HepG2 (cell line): ENCODE measurements around the gene CPPED1. TPM values are rescaled to one million over a fixed set of nuclear protein-coding genes. Genes with fewer than 3 reads are reported as not detected.
A peak's percentile ranks its signal among the peaks of the same experiment; 100 is the strongest.

Experiments used
- AGO1 ChIP-seq: fragments of 200-400 bp; formaldehyde crosslinking; IDR thresholded peaks from 2 replicates; pipeline ENCODE4 v1.6.1; 2017; ENCODE audit warnings: mild to moderate bottlenecking, low read depth, low read length, moderate library complexity; ENCODE audit not compliant: poor library complexity, severe bottlenecking
- CCDC6 ChIP-seq: sonication (generic); formaldehyde crosslinking; IDR thresholded peaks from 2 replicates; pipeline ENCODE4 v1.8.1; 2022; ENCODE audit warnings: mild to moderate bottlenecking, missing genetic modification reagents, moderate library complexity
- ESRRA ChIP-seq: sonication (generic); formaldehyde crosslinking; IDR thresholded peaks from 2 replicates; pipeline ENCODE4 v1.5.1; 2020; ENCODE audit warnings: mild to moderate bottlenecking, low read depth, missing genetic modification reagents
- GATA4 ChIP-seq: sonication (generic); IDR thresholded peaks from 2 replicates; pipeline ENCODE4 v1.6.1; 2016; ENCODE audit warnings: antibody characterized with exemption, low read depth, borderline replicate concordance
- HOXA7 ChIP-seq: sonication (generic); formaldehyde crosslinking; IDR thresholded peaks from 2 replicates; pipeline ENCODE4 v1.8.1; 2022; ENCODE audit warnings: mild to moderate bottlenecking, missing genetic modification reagents, moderate library complexity
- MXD3 ChIP-seq: IDR thresholded peaks from 2 replicates; pipeline ENCODE4 v1.6.1; 2016; ENCODE audit warnings: mild to moderate bottlenecking, missing biosample characterization, missing genetic modification reagents
- NBN ChIP-seq: fragments of 450-650 bp; conservative IDR thresholded peaks from 2 replicates; pipeline ENCODE4 v1.6.1; 2017
- NFRKB ChIP-seq: fragments of 450-650 bp; IDR thresholded peaks from 2 replicates; pipeline ENCODE4 v1.6.1; 2017
- NR1H2 ChIP-seq: sonication (generic); formaldehyde crosslinking; IDR thresholded peaks from 2 replicates; pipeline ENCODE4 v1.8.1; 2022; ENCODE audit warnings: low read depth, missing genetic modification reagents, borderline replicate concordance
- PHF5A ChIP-seq: IDR thresholded peaks from one replicate; pipeline ENCODE4 v1.6.1; 2018; ENCODE audit warnings: low read depth, missing genetic modification reagents; ENCODE audit not compliant: unreplicated experiment
- SALL2 ChIP-seq: sonication (generic); formaldehyde crosslinking; IDR thresholded peaks from 2 replicates; pipeline ENCODE4 v1.8.1; 2023; ENCODE audit warnings: mild to moderate bottlenecking, missing genetic modification reagents, inconsistent platforms
- SAP130 ChIP-seq: IDR thresholded peaks from 2 replicates; pipeline ENCODE4 v1.6.1; 2016; ENCODE audit warnings: low read depth
- SP1 ChIP-seq, 2 experiments: fragments of 450-650 bp in 1 of 2; sonication (generic) in 1 of 2; formaldehyde crosslinking in 1 of 2; IDR thresholded peaks; 2 replicates each; pipeline versions ENCODE4 v1.4.0 to v1.6.1; 2016 to 2020; ENCODE audit warnings: missing genetic modification reagents in 1 of 2
- U2AF2 ChIP-seq: fragments of 200-400 bp; formaldehyde crosslinking; IDR thresholded peaks from 2 replicates; pipeline ENCODE4 v1.6.1; 2017; ENCODE audit warnings: low read depth, mild to moderate bottlenecking, low read length
- ZBTB7A ChIP-seq: sonication (generic); formaldehyde crosslinking; IDR thresholded peaks from 2 replicates; pipeline ENCODE4 v1.8.0; 2022; ENCODE audit warnings: mild to moderate bottlenecking, missing genetic modification reagents
- ZNF10 ChIP-seq: sonication (generic); formaldehyde crosslinking; IDR thresholded peaks from 2 replicates; pipeline ENCODE4 v1.4.0; 2020; ENCODE audit warnings: mild to moderate bottlenecking, low read depth, missing genetic modification reagents, borderline replicate concordance
- ZNF121 ChIP-seq: sonication (generic); formaldehyde crosslinking; IDR thresholded peaks from 2 replicates; pipeline ENCODE4 v1.5.0; 2020; ENCODE audit warnings: mild to moderate bottlenecking, missing genetic modification reagents
- ZNF343 ChIP-seq: sonication (generic); formaldehyde crosslinking; IDR thresholded peaks from 2 replicates; pipeline ENCODE4 v1.4.0; 2020; ENCODE audit warnings: mild to moderate bottlenecking, missing genetic modification reagents
- ZNF432 ChIP-seq: sonication (generic); formaldehyde crosslinking; IDR thresholded peaks from 2 replicates; pipeline ENCODE4 v1.5.0; 2020; ENCODE audit warnings: missing genetic modification reagents, mild to moderate bottlenecking, borderline replicate concordance
- ZNF546 ChIP-seq: sonication (generic); formaldehyde crosslinking; conservative IDR thresholded peaks from 2 replicates; pipeline ENCODE4 v1.8.1; 2023; ENCODE audit warnings: mild to moderate bottlenecking, missing genetic modification reagents
- ZNF687 ChIP-seq: sonication (generic); formaldehyde crosslinking; IDR thresholded peaks from 2 replicates; pipeline ENCODE4 v1.5.1; 2020; ENCODE audit warnings: mild to moderate bottlenecking, missing genetic modification reagents, moderate library complexity
- ZNF703 ChIP-seq: sonication (generic); formaldehyde crosslinking; IDR thresholded peaks from 2 replicates; pipeline ENCODE4 v1.5.1; 2020; ENCODE audit warnings: missing genetic modification reagents, mild to moderate bottlenecking, moderate library complexity, borderline replicate concordance
- ZNF766 ChIP-seq: sonication (generic); formaldehyde crosslinking; IDR thresholded peaks from 2 replicates; pipeline ENCODE4 v1.5.0; 2020; ENCODE audit warnings: missing genetic modification reagents, borderline replicate concordance
- ZNF768 ChIP-seq: sonication (generic); formaldehyde crosslinking; IDR thresholded peaks from 2 replicates; pipeline ENCODE4 v1.4.0; 2020; ENCODE audit warnings: missing genetic modification reagents
- ZNF775 ChIP-seq: sonication (generic); formaldehyde crosslinking; IDR thresholded peaks from 2 replicates; pipeline ENCODE4 v1.4.0; 2020; ENCODE audit warnings: missing genetic modification reagents, mild to moderate bottlenecking, moderate library complexity, borderline replicate concordance
- ZNF777 ChIP-seq: sonication (generic); formaldehyde crosslinking; IDR thresholded peaks from 2 replicates; pipeline ENCODE4 v1.4.0; 2020; ENCODE audit warnings: missing genetic modification reagents
- ZSCAN29 ChIP-seq: sonication (generic); formaldehyde crosslinking; conservative IDR thresholded peaks from 2 replicates; pipeline ENCODE4 v1.4.0; 2020; ENCODE audit warnings: mild to moderate bottlenecking, missing genetic modification reagents
- polyA plus RNA-seq, 8 experiments: library from polyadenylated mRNA; depleted of rRNA in 3 of 8; stranded (reverse) in 7 of 8; unstranded in 1 of 8; fragments of >200 nt; fragmentation: Illumina TruSeq in 4 of 8; extraction: Trizol in 4 of 8; gene quantifications; 2 replicates each; pipeline versions ENCODE4 v1.2.1 to v1.2.3, GENCODE V29; 2011 to 2016; ENCODE audit warnings: low read depth in 4 of 8, missing spikeins in 1 of 8, mixed read lengths in 1 of 8; ENCODE audit not compliant: insufficient read depth in 1 of 8
- total RNA-seq, 5 experiments: library from RNA; depleted of rRNA; stranded (reverse); fragments of >200 nt; fragmentation: Illumina TruSeq; extraction: Trizol; gene quantifications; 2 replicates each; pipeline ENCODE4 v1.2.3, GENCODE V29; 2016; ENCODE audit warnings: low read depth in 1 of 5

Gene CPPED1
- total and polyA plus RNA-seq, 2 of the 13 experiments (the other 11 are each of a cell fraction or from before 2014, with no cell fraction given), result 66.6 to 71.3 TPM

GRCh38 chr16:12613131-12613991 is 190.3 kb downstream of the CPPED1 start (continued):
- no peak for TF ChIP-seq ZNF546
- no peak for TF ChIP-seq ZNF432 (CRISPR knock-in tag)
- 0 out of 2 replicates have a peak, but pooled peaks have one; percentile 49 for TF ChIP-seq ZNF343 (CRISPR knock-in tag)
- no peak for TF ChIP-seq ZNF10 (CRISPR knock-in tag)
- TF ChIP-seq ZNF775 (CRISPR knock-in tag), result 0 out of 2 replicates have a peak, but pooled peaks have one; percentile 54
- TF ChIP-seq GATA4, result peak; percentile 85; the same call in 1 of the 2 replicates
- no peak for TF ChIP-seq ZBTB7A (CRISPR knock-in tag)
- no peak for TF ChIP-seq ZNF777 (CRISPR knock-in tag)
- TF ChIP-seq HOXA7, result no peak
- no peak for TF ChIP-seq ZNF687 (CRISPR knock-in tag)
- TF ChIP-seq CCDC6, result no peak; the same call in 1 of the 2 replicates
- no peak for TF ChIP-seq ZNF703 (CRISPR knock-in tag)
- TF ChIP-seq AGO1, result no peak
- TF ChIP-seq ESRRA (CRISPR knock-in tag), result peak; percentile 89; the same call in 1 of the 2 replicates
- TF ChIP-seq SP1 (IDR thresholded peaks at IDR 0.05), result no peak
- TF ChIP-seq SP1 (CRISPR knock-in tag; IDR thresholded peaks at IDR 0.05), result no peak
- no peak for TF ChIP-seq NBN
- 0 out of 2 replicates have a peak, but pooled peaks have one; percentile 69 for TF ChIP-seq ZSCAN29
- no peak for TF ChIP-seq PHF5A (CRISPR knock-in tag)
- no peak for TF ChIP-seq MXD3 (CRISPR knock-in tag)
- TF ChIP-seq SALL2 (CRISPR knock-in tag), result no peak
- TF ChIP-seq U2AF2, result no peak
- no peak for TF ChIP-seq ZNF766 (CRISPR knock-in tag)
- no peak for TF ChIP-seq NFRKB
- TF ChIP-seq SAP130, result peak; percentile 85
- TF ChIP-seq NR1H2 (CRISPR knock-in tag), result no peak
- TF ChIP-seq ZNF768 (CRISPR knock-in tag), result no peak
- 0 out of 2 replicates have a peak, but pooled peaks have one; percentile 10 for TF ChIP-seq ZNF121
